ENCODE data around the gene NACAD.

NACAD gene

GRCh38 chr7:45073031-45073785 lies 15.6 kb downstream of the NACAD start:
- DNase-seq, result no peak

- no peak for DNase-seq
Observed at GRCh38 chr7:45072131-45073030, 16.4 kb downstream of the NACAD start.

GRCh38 chr7:45071528-45071927 lies 17.2 kb downstream of the NACAD start:
- DNase-seq, result no peak

- DNase-seq, result no peak
Observed at GRCh38 chr7:45070254-45070642, 18.5 kb downstream of the NACAD start.

- no peak for DNase-seq
Observed at GRCh38 chr7:45069444-45070253, 19.1 kb downstream of the NACAD start.

GRCh38 chr7:45068236-45069023 lies 20.3 kb downstream of the NACAD start:
- DNase-seq, result no peak

- DNase-seq, result no peak
Observed at GRCh38 chr7:45067582-45067981, 21.2 kb downstream of the NACAD start.

GRCh38 chr7:45066409-45066808 lies 22.4 kb downstream of the NACAD start:
- no peak for DNase-seq

- no peak for DNase-seq
Observed at GRCh38 chr7:45065031-45065995, 23.5 kb downstream of the NACAD start.

- no peak for DNase-seq
Observed at GRCh38 chr7:45064047-45064725, 24.6 kb downstream of the NACAD start.

- no peak for DNase-seq
Observed at GRCh38 chr7:45061806-45062425, 26.9 kb downstream of the NACAD start.

GRCh38 chr7:45061352-45061751 lies 27.4 kb downstream of the NACAD start:
- DNase-seq, result no peak

GRCh38 chr7:45060295-45060694 lies 28.5 kb downstream of the NACAD start:
- no peak for DNase-seq

GRCh38 chr7:45057878-45058277 lies 30.9 kb downstream of the NACAD start:
- no peak for DNase-seq

GRCh38 chr7:45055594-45056219 lies 33.1 kb downstream of the NACAD start:
- no peak for DNase-seq

- no peak for DNase-seq
Observed at GRCh38 chr7:45055016-45055415, 33.8 kb downstream of the NACAD start.

- no peak for DNase-seq
Observed at GRCh38 chr7:45054442-45054841, 34.3 kb downstream of the NACAD start.

- no peak for DNase-seq
Observed at GRCh38 chr7:45053941-45054340, 34.8 kb downstream of the NACAD start.

GRCh38 chr7:45053401-45053800 lies 35.4 kb downstream of the NACAD start:
- no peak for DNase-seq

- no peak for DNase-seq
Observed at GRCh38 chr7:45052011-45052410, 36.8 kb downstream of the NACAD start.

All from CD4-positive, alpha-beta T cell treated with Interleukin-15 for 1 hour (primary cell).